Gastrocnemius medialis (tissue), 4 donors: ENCODE data around the gene C1orf35. TPM values are rescaled to one million over a fixed set of nuclear protein-coding genes. Genes with fewer than 3 reads are reported as not detected.

Experiments used
- ATAC-seq, 2 donors: fragments of 150-250 bp; one replicate each; pipeline ENCODE4 v1.9.1; 2016
- DNase-seq, 2 donors: peaks; one replicate each; pipeline ENCODE4 v3.0.0-alpha.2; 2019
- H3K27ac ChIP-seq, 4 donors: fragments of 200-600 bp; sonication (generic); 1 replicate in 1 of 4; 2 replicates in 3 of 4; pipeline ENCODE4 v1.5.1; 2016 to 2018; ENCODE audit warnings: mild to moderate bottlenecking in 2 of 4, moderate library complexity in 1 of 4
- H3K27me3 ChIP-seq, 3 donors: fragments of 200-600 bp; sonication (generic) in 2 of 3; 1 replicate in 1 of 3; 2 replicates in 2 of 3; pipeline versions ENCODE4 v1.5.1 to v1.6.0; 2016 to 2019; ENCODE audit warnings: mild to moderate bottlenecking in 1 of 3, moderate library complexity in 1 of 3
- H3K36me3 ChIP-seq, 2 donors: fragments of 200-600 bp; sonication (generic) in 1 of 2; one replicate each; pipeline ENCODE4 v1.5.1; 2017 to 2018
- H3K4me1 ChIP-seq, 2 donors: fragments of 200-600 bp; sonication (generic) in 1 of 2; one replicate each; pipeline ENCODE4 v1.5.1; 2016 to 2017; ENCODE audit warnings: mild to moderate bottlenecking in 2 of 2
- H3K4me3 ChIP-seq, 4 donors: fragments of 200-600 bp; sonication (generic) in 3 of 4; 1 replicate in 1 of 4; 2 replicates in 3 of 4; pipeline ENCODE4 v1.5.1; 2016 to 2019; ENCODE audit warnings: mild to moderate bottlenecking in 2 of 4
- H3K9me3 ChIP-seq, 3 donors: fragments of 200-600 bp; sonication (generic) in 2 of 3; 1 replicate in 1 of 3; 2 replicates in 2 of 3; pipeline ENCODE4 v1.5.1; 2016 to 2019
- CTCF ChIP-seq, 5 experiments: fragments of 450-650 bp in 3 of 5; fragments of 200-600 bp in 2 of 5; sonication (generic) in 2 of 5; IDR thresholded peaks in 4 of 5; conservative IDR thresholded peaks in 1 of 5; 1 replicate in 4 of 5; 2 replicates in 1 of 5; pipeline ENCODE4 v1.5.1; 2016 to 2019; ENCODE audit warnings: antibody characterized with exemption in 5 of 5, mild to moderate bottlenecking in 3 of 5, moderate library complexity in 3 of 5
- POLR2A ChIP-seq, 2 donors: fragments of 450-650 bp; IDR thresholded peaks; one replicate each; pipeline ENCODE4 v1.6.1; 2017; ENCODE audit warnings: antibody characterized with exemption in 2 of 2, mild to moderate bottlenecking in 2 of 2, moderate library complexity in 2 of 2
- in situ Hi-C, 4 donors: fragments of 200-750 bp; cut with MboI; loops; one replicate each; pipeline versions ENCODE4 v1.15.0 to v1.8.0; 2017; ENCODE audit warnings: low sequenced_read_pairs in 4 of 4
- intact Hi-C: fragments of 100-400 bp; cut with DNase I; formaldehyde crosslinking; loops from one replicate; pipeline ENCODE4 v1.15.1; 2023; ENCODE audit warnings: low total_unique reads
- total RNA-seq, 4 donors: library from RNA; depleted of rRNA; stranded (reverse); fragments of >200 nt; gene quantifications; one replicate each; pipeline versions ENCODE4 v1.1.0 to v1.2.3, GENCODE V29; 2016

Gene C1orf35
- total RNA-seq, 4 donors from 2014 or later, result 5.9 to 11.0 (median 7.8) TPM

- DNase-seq (no peak), ATAC-seq (no peak)
- peaks cover 32 to 38% of the 10 kb centered on the region in 2 donors for H3K4me1 ChIP-seq
- peaks cover 0 to 30% of the 10 kb centered on the region in 2 donors for H3K36me3 ChIP-seq
- no peak for TF ChIP-seq CTCF (IDR thresholded peaks at IDR 0.05 in 4 of 5, conservative IDR thresholded peaks at IDR 0.05 in 1 of 5)
- TF ChIP-seq POLR2A (IDR thresholded peaks at IDR 0.05), result no peak
- in situ Hi-C loops, result no loop called here
- intact Hi-C loops, result no loop called here
- H3K4me3 ChIP-seq, result no peak overlapping the region
- no peak overlapping the region for H3K27ac ChIP-seq
- no peaks in the 10 kb centered on the region for H3K27me3 ChIP-seq
- no peaks in the 10 kb centered on the region for H3K9me3 ChIP-seq
Observed at GRCh38 chr1:228145463-228146416, 42.6 kb upstream of the C1orf35 start.

- intact Hi-C loops (no loop called here), in situ Hi-C loops (no loop called here)
- Histone ChIP-seq H3K4me3 (no peak overlapping the region), H3K27ac (no peak overlapping the region), H3K4me1 (peaks cover 32 to 41% of the 10 kb centered on the region in 2 donors), H3K9me3 (no peaks in the 10 kb centered on the region), H3K36me3 (peaks cover 0 to 30% of the 10 kb centered on the region in 2 donors), H3K27me3 (no peaks in the 10 kb centered on the region)
- DNase-seq (no peak), ATAC-seq (no peak)
- TF ChIP-seq CTCF (IDR thresholded peaks at IDR 0.05 in 4 of 5, conservative IDR thresholded peaks at IDR 0.05 in 1 of 5), result no peak
- no peak for TF ChIP-seq POLR2A (IDR thresholded peaks at IDR 0.05)
Observed at GRCh38 chr1:228144993-228145343, 41.8 kb upstream of the C1orf35 start.

- Histone ChIP-seq H3K36me3 (peaks cover 0 to 30% of the 10 kb centered on the region in 2 donors), H3K27ac (no peak overlapping the region), H3K27me3 (no peaks in the 10 kb centered on the region), H3K9me3 (no peaks in the 10 kb centered on the region), H3K4me1 (peaks cover 32 to 41% of the 10 kb centered on the region in 2 donors), H3K4me3 (no peak overlapping the region)
- in situ Hi-C loops, result no loop called here
- TF ChIP-seq CTCF (IDR thresholded peaks at IDR 0.05 in 4 of 5, conservative IDR thresholded peaks at IDR 0.05 in 1 of 5) (no peak), POLR2A (IDR thresholded peaks at IDR 0.05) (no peak)
- DNase-seq, result no peak
- intact Hi-C loops, result no loop called here
- no peak for ATAC-seq
Observed at GRCh38 chr1:228144193-228144992, 41.3 kb upstream of the C1orf35 start.

- in situ Hi-C loops, result no loop called here
- Histone ChIP-seq H3K9me3 (no peaks in the 10 kb centered on the region), H3K4me1 (peaks cover 32 to 37% of the 10 kb centered on the region in 2 donors), H3K27me3 (no peaks in the 10 kb centered on the region), H3K36me3 (peaks cover 0 to 26% of the 10 kb centered on the region in 2 donors), H3K27ac (no peak overlapping the region), H3K4me3 (no peak overlapping the region)
- intact Hi-C loops, result no loop called here
- TF ChIP-seq POLR2A (IDR thresholded peaks at IDR 0.05) (no peak), CTCF (IDR thresholded peaks at IDR 0.05 in 4 of 5, conservative IDR thresholded peaks at IDR 0.05 in 1 of 5) (no peak)
- DNase-seq, result no peak
- ATAC-seq, result no peak
Observed at GRCh38 chr1:228143480-228144192, 40.5 kb upstream of the C1orf35 start.
